GM19452 (cell line): ENCODE measurements around the gene NT5E.
"Not testable (repeated sequence)": the region's sequence is repeated elsewhere in the genome, so short reads cannot be mapped to it uniquely, and the experiment has no call there.

Source experiments
- ATAC-seq: cut with Tn5 transposase; IDR thresholded peaks from one replicate; pipeline ENCODE4 v1.9.1; 2021; ENCODE audit not compliant: unreplicated experiment

Gene NT5E

DNA sequence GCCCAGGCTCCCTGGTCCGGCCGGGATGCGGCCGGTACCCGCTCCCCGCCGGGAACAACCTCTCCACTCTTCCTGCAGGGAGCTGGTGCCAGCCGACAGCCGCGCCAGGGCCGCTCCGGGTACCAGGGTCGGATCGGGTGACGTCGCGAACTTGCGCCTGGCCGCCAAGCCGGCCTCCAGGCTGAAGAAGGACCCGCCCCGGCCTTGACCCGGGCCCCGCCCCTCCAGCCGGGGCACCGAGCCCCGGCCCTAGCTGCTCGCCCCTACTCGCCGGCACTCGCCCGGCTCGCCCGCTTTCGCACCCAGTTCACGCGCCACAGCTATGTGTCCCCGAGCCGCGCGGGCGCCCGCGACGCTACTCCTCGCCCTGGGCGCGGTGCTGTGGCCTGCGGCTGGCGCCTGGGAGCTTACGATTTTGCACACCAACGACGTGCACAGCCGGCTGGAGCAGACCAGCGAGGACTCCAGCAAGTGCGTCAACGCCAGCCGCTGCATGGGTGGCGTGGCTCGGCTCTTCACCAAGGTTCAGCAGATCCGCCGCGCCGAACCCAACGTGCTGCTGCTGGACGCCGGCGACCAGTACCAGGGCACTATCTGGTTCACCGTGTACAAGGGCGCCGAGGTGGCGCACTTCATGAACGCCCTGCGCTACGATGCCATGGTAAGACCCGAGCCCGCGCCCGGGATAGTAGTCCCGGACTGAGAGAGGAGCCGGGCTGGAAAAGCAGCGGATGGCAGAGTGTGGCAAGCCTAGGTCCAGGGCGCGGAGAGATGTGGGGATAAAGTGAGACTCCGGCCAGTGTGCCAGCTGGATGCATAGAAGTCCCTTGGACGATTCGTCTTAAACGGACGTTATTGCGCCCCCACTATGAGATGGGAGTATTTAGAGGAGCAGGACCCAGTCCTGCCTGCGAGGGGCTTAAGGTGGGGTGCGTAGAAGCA, at the start of gene NT5E:
Gene NT5E, plus strand, starts transcription at position 266 of the 942 bp plus-strand sequence. Its CDS starts 57 bp downstream, at position 323.
- ATAC-seq, result peak; percentile 84

DNA sequence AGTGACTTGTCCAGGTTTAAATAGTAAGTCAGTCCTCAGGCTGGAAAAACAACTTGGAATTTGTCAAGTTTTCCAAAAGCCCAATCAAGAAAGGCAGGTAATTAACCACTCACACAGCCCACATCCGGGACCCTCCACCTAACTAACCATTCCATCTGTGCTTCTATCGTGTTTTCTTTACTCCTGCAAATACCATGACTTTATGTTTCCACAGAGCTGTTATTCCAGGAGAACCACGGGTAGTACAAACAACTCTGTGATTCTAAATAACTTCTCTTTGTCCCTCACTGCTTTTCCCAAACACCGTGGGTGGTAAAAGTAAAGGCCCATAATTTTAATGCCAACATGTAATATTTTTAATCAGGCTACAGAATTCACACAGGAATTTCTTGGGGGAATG, 49.6 kb upstream of the NT5E start:
- no peak for ATAC-seq

- no peak for ATAC-seq
Measured at GRCh38 chr6:85401186-85402021, 48.5 kb upstream of the NT5E start.

- ATAC-seq, result no peak
Measured at GRCh38 chr6:85402071-85402470, 47.8 kb upstream of the NT5E start.

- no peak for ATAC-seq
Measured at GRCh38 chr6:85402922-85403321, 47.0 kb upstream of the NT5E start.

GRCh38 chr6:85403331-85404015, 46.4 kb upstream of the NT5E start:
- ATAC-seq, result no peak

DNA sequence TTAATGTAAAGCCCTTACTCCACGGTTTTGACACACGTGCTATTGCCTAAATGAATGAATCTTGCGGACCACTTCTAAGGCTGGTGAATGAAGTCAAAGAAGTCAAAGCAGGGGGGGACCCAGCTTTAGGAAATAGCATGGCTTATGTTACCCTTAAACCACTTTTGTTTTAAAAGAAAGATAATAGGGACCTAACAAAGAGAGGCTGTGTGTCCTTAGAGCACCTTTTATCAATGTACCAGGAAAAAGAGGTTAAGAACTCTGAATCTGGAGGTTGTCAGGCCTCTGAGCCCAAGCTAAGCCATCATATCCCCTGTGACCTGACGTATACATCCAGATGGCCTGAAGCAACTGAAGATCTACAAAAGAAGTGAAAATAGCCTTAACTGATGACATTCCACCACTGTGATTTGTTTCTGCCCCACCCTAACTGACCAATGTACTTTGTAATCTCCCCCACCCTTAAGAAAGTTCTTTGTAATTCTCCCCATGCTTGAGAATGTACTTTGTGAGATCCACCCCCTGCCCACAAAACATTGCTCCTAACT, 45.8 kb upstream of the NT5E start:
- not testable (repeated sequence) for ATAC-seq

DNA sequence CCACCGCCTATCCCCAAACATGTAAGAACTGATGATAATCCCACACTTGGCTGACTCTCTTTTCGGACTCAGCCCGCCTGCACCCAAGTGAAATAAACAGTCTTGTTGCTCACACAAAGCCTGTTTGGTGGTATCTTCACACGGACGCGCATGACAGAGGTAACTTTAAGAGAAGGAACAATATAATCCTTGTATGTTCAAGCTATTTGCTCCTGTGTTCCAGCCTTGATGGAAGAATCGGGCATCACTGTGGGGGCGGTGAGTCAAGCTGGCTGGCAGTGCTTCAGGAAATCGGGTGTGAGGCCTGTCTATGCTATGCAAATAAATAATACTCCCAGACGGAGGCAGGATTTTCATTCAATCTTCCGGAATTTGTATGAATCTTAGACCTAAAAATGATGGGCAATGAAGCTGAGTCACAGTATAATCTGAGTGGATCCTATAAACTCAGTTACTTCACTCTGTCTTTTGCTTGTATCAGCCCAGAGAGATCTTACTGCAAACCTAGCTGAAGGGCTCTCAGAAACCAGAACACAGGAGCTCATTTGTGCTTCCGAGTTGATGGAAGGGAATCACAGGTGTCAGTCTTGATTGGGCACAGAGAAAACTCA, 45.2 kb upstream of the NT5E start:
- no peak for ATAC-seq

- peak; percentile 54 for ATAC-seq
Measured at GRCh38 chr6:85405175-85405852, 44.6 kb upstream of the NT5E start.

DNA sequence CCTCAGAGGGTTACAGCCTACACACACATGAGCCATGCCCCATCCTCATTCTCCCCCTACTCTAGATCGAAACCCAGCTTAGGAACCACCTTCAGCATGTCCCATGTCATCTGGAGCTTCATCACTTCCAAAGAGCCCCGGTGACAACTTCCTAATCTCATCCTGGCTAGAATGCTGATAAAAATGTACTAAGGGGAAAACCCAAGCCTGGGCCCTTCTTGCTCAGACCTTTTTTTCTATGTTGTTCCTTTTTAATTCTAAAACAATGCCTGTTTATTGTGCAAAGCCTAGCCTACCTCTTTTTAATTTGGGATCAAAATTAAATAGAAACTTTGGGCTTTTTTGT, 44.1 kb upstream of the NT5E start:
- no peak for ATAC-seq

GRCh38 chr6:85406641-85407075, 43.2 kb upstream of the NT5E start:
- no peak for ATAC-seq

- no peak for ATAC-seq
Measured at GRCh38 chr6:85408039-85408438, 41.8 kb upstream of the NT5E start.

GRCh38 chr6:85412911-85413430, 36.9 kb upstream of the NT5E start:
- no peak for ATAC-seq

- no peak for ATAC-seq
Measured at GRCh38 chr6:85416049-85416448, 33.8 kb upstream of the NT5E start.

DNA sequence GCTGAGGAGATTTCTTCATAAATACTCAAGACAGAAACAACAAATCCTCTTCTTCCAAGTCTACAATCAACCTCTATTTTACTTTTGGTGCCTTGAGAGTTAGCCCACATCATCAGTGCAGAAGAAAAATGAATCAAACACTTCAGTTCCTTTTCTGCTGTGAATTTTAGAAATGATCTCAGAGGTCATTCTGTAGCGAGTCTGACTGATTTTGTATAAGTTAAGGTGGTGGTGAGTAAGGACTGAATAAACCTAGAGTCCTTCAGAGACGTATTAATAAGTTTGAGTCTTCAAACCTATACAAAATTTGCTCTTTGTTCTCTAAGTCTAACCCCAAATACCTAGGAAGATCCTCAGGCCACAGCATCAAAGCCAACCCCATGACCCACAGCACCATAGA, 33.1 kb upstream of the NT5E start:
- ATAC-seq, result no peak

DNA sequence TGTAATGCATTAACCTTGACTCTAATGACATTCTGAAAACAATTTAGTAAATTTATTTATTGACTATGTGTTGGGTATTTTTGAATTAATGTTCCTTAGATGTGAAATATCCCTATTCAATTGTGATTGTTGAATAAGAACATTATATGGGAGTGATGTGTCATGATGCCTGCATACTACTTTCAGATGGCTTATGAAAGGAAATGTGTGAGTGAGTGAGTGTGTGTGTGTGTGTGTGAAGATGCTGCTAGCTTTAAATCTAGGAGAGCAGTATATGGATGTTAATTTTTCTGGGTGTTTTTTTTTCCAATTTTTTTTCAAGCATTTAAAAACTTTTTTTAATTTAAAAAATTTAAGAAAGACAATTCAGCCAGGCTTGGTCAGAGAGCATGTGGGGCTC, 32.5 kb upstream of the NT5E start:
- ATAC-seq, result no peak

DNA sequence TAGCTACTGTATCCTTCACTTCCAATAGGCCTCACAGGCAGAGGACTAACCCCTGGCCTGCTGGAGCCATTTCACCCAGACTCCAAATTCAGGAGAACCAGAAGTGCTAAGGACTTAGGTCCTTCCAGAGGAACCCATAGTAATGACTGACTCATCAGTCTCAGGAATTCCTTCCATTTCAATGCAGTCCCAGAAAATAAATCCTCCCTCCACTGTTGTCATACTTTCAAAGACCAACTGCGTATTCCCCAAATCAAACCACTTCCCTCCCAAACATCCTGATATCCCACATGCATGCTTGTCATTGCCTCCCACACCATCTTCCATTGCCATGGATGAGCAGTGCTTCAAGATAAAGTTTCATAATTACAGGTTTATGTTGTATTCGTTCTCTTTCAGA, 31.8 kb upstream of the NT5E start:
- no peak for ATAC-seq

DNA sequence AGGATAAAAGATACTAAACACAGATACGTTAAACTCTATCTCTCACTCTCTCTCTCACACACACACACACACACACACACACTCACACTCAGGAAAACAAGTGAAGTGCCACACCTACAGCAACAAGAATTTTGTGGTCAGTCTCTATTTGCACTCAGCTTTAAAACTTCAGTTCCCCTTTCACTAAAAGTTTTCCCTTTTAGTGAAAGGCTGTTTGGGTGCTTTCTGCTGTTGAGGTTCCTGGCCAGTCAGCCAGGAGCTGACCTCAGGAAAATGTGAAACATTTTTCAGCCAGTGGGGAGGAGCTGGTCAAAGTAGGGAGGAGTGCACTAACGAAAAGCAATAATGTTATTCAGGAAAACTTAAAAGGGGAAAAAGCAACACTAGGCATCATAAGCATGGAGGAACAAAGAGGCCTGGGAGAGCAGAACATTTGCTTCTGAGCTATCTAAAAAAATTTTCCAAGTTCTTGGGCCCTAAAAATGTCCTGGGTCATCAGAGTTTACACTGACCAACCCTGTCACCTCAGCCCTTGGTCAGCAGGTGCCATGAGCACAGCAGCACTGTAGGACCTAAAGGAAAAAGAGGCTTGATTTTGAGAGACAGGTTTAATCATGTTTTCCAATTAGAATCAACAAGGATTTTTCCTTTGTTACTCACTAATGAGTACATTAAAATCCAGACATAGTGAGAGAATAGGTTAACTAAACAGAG, 30.7 kb upstream of the NT5E start:
- no peak for ATAC-seq

- ATAC-seq, result no peak
Measured at GRCh38 chr6:85420551-85420950, 29.3 kb upstream of the NT5E start.
